SK-N-SH (cell line): ENCODE measurements around the gene DDX25.

Source experiments
- CTCF ChIP-seq: fragments of 200-600 bp; sonication (generic); IDR thresholded peaks from 2 replicates; pipeline ENCODE4 v1.6.1; 2017; ENCODE audit warnings: antibody characterized with exemption, mild to moderate bottlenecking, moderate library complexity
- IRF3 ChIP-seq: fragments of 150-350 bp; IDR thresholded peaks from 2 replicates; pipeline ENCODE4 v1.6.1; 2016; ENCODE audit warnings: mild to moderate bottlenecking, low read depth, low read length
- POLR2AphosphoS5 ChIP-seq: IDR thresholded peaks from 2 replicates; pipeline ENCODE4 v1.6.1; 2012; ENCODE audit warnings: low read depth, low read length
- REST ChIP-seq: IDR thresholded peaks from 2 replicates; pipeline ENCODE4 v1.6.1; 2012; ENCODE audit warnings: mild to moderate bottlenecking, low read depth, low read length, moderate library complexity
- SIN3A ChIP-seq: IDR thresholded peaks from 2 replicates; pipeline ENCODE4 v1.6.1; 2012; ENCODE audit warnings: low read depth, mild to moderate bottlenecking, low read length, moderate library complexity, borderline replicate concordance
- YY1 ChIP-seq: IDR thresholded peaks from 2 replicates; pipeline ENCODE4 v1.4.0; 2012; ENCODE audit warnings: low read depth, mild to moderate bottlenecking

GRCh38 chr11:125926682-125927081 is 22.4 kb downstream of the DDX25 start:
- TF ChIP-seq REST = no peak
- no peak for TF ChIP-seq SIN3A
- TF ChIP-seq YY1 = no peak
- TF ChIP-seq CTCF = no peak
- no peak for TF ChIP-seq POLR2AphosphoS5
- no peak for TF ChIP-seq IRF3
